CD4-positive, alpha-beta T cell treated with Interleukin-10 for 1 hour (primary cell): ENCODE data around the gene GUCY2C.

Experiments
- DNase-seq: peaks from one replicate; pipeline ENCODE4 v3.0.0-alpha.2; 2020

GUCY2C gene

DNA sequence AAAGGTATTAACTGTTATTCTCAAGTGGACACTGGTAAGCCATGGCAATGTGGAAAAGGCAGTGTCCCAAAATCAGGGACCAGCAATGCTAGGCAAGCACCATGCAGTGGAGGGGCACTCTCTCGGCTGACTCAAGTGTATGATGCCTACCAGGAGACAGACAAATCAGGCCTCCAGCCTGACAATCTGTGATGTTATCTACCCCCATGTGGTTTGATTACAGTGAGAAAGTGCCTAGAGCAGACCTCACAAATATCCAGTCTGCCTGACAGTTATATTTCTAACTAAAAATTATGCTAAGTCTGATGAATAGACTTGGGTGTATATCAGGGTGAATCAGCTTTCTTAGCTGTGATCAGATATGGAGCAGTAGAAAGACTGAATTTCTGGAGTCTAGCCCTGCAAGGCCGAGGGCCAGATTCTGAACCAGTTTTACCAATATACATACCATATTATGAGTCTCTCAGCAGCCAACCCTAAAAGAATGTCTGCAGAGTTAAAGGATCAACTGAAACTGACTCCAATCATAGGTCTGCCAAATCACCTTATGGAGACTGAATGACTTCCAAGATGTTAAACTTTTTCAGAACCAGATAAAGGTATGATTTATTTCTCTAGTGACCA, 132.0 kb downstream of the GUCY2C start:
- no peak for DNase-seq

DNA sequence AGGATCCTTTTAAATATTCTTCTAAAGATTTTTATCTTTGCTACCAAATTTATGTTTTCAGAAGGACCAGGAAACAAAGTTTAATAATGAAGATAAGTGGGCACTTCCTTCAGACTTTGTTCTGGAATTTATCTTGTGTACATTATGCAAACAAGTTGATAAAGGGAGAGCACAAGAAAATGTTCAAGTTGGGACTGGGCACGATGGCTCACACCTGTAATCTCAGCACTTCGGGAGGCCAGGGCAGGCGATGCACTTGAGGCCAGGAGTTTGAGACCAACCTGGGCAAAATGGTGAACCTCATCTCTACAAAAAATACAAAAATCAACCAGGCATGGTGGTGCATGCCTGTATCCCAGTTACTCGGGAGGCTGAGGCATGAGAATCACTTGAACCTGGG, 133.4 kb downstream of the GUCY2C start:
- DNase-seq: no peak
